GM18868 (cell line): ENCODE data around the gene BBS5.

ENCODE experiments used
- ATAC-seq: cut with Tn5 transposase; IDR thresholded peaks from one replicate; pipeline ENCODE4 v1.9.1; 2021; ENCODE audit warnings: mild to moderate bottlenecking, moderate library complexity; ENCODE audit not compliant: unreplicated experiment

BBS5 gene

DNA sequence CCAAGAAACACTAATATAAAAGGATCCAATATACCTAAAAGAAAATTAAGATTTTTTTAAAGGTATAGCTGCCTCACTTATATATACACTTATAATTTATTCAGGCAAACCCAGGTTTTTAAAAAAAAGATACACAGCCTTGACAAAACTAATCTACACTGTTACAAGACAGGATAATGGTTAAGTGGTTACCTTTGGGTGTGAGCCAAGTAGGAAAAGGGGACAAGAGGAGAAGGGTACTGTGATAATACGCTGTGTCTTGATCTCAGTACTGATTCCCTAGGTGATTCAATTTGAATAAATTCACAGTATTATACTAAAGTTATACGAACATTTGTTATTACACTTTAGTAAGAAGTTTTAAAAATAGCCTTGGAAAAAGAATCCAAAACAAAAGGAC is 60.9 kb downstream of the BBS5 start:
- no peak for ATAC-seq

DNA sequence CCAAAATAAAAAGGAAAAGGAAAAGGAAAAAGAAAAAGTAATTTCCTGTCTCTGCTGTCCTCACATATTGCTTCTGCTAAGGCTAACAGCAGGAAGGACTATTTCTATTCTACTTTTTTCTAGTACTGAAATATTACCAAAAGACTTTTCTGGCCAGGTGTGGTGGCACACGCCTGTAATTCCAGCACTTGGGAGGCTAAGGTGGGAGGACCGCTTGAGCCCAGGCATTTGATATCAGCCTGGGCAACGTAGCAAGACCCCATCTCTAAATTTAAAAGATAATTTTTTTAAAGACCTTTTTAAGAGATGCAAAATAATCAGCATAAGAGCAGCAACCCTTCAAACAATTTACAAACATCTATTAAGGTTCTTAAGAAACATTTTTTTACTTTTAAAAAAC is 63.1 kb downstream of the BBS5 start:
- ATAC-seq, result no peak

DNA sequence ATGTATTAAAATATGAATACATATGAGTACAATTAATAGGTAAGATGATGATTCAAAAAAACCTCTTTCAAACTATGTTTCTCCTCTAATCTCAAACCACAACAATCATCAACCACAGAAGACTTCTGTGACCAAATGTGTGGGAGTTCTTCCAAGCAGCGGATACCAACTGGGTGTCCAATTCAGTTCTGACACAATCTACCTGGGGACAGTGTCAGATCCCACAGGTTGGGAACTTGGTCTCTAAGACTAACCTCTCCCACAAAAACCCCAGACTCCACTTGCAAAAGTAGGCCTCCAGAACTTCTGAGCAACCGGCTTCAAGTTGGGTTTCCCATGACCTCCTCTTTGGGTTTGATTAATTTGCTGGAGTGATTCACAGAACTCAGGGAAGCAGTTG is 67.5 kb downstream of the BBS5 start:
- ATAC-seq, result no peak
